HG02981 (cell line): Measurements from ENCODE around the gene ITGA5.

Source experiments
- ATAC-seq: cut with Tn5 transposase; IDR thresholded peaks from one replicate; pipeline ENCODE4 v1.9.1; 2021; ENCODE audit warnings: mild to moderate bottlenecking, moderate library complexity; ENCODE audit not compliant: unreplicated experiment

Gene ITGA5

GRCh38 chr12:54390176-54390667, 28.8 kb downstream of the ITGA5 start:
- no peak for ATAC-seq

- ATAC-seq = no peak
Measured at GRCh38 chr12:54389607-54390175, 29.4 kb downstream of the ITGA5 start.

- no peak for ATAC-seq
Measured at GRCh38 chr12:54389134-54389508, 29.9 kb downstream of the ITGA5 start.

- no peak for ATAC-seq
Measured at GRCh38 chr12:54388237-54389133, 30.6 kb downstream of the ITGA5 start.

GRCh38 chr12:54387114-54387467, 32.0 kb downstream of the ITGA5 start:
- no peak for ATAC-seq

GRCh38 chr12:54386403-54387113, 32.5 kb downstream of the ITGA5 start:
- no peak for ATAC-seq

GRCh38 chr12:54385251-54385914, 33.7 kb downstream of the ITGA5 start:
- peak; percentile 67 for ATAC-seq

- peak; percentile 34 for ATAC-seq
Measured at GRCh38 chr12:54384591-54385041, 34.5 kb downstream of the ITGA5 start, which contains the start of gene ZNF385A. TSS of gene ZNF385A (minus strand) at chr12:54384733. CDS start at chr12:54384514, 219 bp downstream.

GRCh38 chr12:54383041-54383609, 35.9 kb downstream of the ITGA5 start:
- ATAC-seq = no peak

GRCh38 chr12:54381136-54381535, 37.9 kb downstream of the ITGA5 start:
- ATAC-seq = no peak

GRCh38 chr12:54379398-54380201, 39.5 kb downstream of the ITGA5 start:
- peak; percentile 78 for ATAC-seq

GRCh38 chr12:54378796-54379397, 40.2 kb downstream of the ITGA5 start:
- no peak for ATAC-seq

GRCh38 chr12:54377797-54378515, 41.1 kb downstream of the ITGA5 start:
- no peak for ATAC-seq

GRCh38 chr12:54377007-54377406, 42.1 kb downstream of the ITGA5 start:
- no peak for ATAC-seq

GRCh38 chr12:54376596-54376995, 42.5 kb downstream of the ITGA5 start:
- ATAC-seq = no peak

GRCh38 chr12:54375259-54375579, 43.8 kb downstream of the ITGA5 start:
- ATAC-seq = no peak

- ATAC-seq = no peak
Measured at GRCh38 chr12:54374562-54375258, 44.4 kb downstream of the ITGA5 start.
